Activated T-helper 9 cell treated with anti-CD3 and anti-CD28 coated beads, Interleukin-2, amount 50 U/mL, for 16 hours (primary cell): Measurements from ENCODE around the gene KIRREL1.

Experiments used
- DNase-seq: peaks from one replicate; pipeline ENCODE4 v3.0.0-alpha.2; 2020; ENCODE audit warnings: low read depth

KIRREL1 gene

DNA sequence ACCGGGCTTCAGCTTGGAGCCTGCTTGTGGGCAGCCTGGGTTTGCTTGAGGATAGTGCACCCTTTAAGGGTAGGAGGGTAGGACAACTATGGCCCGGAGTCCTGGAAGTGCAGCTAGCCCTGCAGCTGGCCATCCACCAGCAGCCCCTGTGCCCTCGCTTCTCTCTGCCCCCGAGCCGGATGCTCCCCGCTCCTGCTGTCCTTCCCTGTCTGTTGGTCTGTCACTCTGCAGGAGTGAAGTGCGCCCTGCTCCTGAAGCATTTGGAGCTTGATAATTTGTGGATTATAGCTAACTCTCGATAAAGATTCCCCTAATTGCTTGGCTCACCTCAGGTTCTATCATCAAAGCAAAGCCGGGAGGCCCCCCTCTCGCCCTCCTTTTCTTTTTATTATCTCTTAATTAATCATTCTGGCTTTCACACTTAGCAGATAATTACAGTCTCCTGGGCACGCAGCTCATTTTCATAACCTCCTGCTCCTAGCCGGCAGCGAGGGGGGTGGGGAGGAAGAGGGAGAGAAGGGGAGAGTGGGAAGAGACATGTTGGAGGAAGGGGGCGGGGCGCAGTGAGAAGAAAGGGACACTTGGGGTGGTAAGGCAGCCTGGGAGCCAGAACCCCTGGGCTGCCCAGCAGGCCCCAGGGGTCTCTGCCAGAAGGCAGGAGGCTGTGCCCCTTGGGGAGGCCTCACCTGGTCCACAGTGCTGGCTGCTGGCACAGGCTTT lies 14.4 kb downstream of the KIRREL1 start:
- no peak for DNase-seq

DNA sequence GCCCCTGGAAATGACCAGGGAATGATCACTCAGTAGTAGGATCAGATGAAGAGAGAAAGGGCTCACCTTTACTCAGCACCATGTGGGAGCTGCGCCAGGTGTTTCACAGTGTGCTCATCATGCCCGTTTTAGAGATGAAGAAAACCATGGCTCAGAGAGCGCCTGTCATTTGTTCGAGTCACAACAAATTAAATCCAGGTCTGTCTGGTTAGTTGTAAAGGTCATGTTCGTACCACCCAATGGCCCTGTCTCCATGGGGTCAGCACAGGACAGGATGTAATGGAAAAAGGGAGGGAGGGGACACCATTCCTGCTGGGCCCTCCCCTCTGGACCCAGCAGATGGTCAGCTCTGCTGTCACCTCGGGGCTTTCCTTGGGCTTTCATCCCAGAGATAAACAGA lies 15.2 kb downstream of the KIRREL1 start:
- no peak for DNase-seq

DNA sequence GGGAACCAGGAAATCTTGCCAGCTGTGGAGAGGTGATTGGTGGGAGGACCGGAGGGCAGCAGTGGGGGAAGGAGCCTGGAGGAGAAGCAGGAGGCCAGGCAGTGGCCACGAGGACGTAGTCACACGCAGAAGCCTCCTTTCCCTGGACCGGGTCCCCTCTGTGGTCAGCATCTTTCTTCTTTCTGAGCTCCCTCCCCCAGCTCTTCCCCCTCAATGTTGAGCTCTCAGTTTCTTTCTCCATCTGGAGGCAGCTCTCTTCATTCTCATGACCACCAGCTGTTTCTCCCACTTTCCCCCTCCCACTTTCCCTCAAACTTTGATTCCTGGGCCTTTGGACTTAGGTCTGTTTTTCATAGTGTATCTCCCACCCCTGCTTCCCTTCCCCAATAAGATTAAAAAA lies 18.3 kb downstream of the KIRREL1 start:
- DNase-seq, result no peak

DNA sequence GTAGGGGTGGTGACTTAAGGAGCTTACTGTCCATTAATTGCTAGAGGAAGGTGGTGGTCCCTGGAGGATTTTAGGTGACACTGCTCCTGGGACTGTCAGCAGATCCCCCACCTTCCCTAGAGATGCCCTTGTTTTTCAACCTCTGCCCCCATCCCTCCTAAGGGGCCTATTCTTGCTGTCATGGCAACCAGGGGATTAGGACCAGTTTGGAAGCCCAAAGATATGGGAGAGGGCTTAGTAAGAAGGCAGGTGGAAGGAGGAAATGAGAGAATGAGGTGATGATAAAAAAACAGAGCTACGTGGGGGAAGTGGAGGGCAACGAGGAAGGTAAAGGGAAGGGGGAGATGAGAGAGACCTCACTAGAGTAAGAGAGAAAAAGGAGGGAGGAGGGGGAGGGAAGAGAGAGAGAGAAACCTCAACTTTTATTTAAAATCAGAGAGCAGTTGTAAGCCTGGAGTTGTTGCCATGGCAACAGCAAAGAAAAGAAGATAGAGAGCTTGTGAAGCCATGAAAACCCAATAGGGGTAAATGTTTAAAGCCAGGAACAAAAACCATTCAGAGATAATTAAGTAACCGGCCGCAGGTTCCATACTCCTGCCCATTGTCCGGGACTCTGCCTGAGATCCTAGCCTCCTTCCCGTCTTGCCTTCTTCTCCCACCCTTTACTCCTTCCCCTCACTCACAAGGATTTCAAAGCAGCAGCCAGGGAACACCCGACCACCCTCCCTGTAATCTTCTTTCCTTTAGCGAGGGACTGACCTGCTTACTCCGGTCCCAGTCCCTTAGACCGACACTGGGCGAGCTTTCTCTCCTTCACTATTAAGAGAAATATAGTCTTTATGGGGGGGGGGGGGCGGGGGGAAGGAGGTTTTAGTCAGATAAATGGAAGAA lies 20.6 kb downstream of the KIRREL1 start:
- DNase-seq, result no peak

DNA sequence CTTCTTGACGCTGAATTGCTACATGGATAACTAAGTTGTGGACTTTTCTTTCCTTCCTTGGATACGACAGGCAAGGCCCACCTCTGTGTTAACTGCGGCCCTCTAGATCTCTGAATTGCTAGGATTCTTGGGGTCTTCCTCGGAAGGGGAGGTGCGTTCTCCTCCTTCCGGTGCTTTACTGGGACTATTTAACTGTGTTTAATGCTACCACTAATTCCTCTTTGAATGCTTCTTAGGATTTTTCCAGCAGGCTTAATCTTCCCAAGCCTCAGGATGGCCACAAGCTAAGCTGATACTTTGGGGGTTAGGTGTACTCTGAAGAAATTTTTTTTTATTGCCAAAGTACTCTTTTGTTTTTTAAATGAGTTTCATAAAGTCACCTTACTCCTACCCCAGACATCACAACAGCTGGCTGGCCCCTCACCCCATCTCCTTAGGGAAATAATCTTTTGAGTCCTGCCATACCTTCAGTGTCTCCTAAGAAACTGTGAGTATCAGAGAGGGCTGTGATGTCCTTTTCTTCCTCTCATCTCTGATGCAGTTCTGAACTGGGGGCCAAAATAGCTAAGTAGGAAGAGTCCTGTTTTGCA lies 21.4 kb downstream of the KIRREL1 start:
- DNase-seq, result no peak

DNA sequence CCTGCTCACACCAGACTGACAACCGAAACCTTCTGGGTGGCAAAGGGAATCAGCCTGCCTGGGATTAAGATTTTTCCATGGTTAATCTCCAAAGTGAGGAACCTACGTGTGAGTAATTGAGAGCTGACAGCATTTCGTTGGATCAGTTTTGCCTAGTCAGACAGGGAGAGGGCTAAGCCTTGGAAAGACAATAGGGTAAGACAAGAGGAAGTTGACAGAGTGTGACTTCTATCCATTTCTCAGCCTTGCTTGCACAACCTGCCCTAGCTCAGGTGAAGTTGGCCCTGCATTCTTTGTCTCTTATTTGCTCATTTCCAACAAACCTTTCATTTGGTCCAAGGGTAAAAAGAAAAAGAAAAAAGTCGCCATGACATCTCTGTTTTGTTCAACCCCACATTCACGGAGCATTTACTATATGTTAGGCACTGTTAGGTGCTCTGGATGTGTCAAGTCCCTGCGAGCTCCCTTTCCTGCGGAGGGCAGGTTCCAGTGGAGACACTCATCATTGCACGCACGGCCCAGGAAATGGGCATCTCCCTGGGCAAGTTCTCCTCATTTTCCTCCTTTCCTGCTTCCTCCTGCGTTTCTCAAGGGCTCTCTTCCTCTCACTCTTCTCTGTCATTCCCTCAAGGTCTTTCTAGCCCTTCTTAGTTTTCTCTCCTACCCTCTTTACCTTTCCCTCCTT lies 23.3 kb downstream of the KIRREL1 start:
- no peak for DNase-seq

DNA sequence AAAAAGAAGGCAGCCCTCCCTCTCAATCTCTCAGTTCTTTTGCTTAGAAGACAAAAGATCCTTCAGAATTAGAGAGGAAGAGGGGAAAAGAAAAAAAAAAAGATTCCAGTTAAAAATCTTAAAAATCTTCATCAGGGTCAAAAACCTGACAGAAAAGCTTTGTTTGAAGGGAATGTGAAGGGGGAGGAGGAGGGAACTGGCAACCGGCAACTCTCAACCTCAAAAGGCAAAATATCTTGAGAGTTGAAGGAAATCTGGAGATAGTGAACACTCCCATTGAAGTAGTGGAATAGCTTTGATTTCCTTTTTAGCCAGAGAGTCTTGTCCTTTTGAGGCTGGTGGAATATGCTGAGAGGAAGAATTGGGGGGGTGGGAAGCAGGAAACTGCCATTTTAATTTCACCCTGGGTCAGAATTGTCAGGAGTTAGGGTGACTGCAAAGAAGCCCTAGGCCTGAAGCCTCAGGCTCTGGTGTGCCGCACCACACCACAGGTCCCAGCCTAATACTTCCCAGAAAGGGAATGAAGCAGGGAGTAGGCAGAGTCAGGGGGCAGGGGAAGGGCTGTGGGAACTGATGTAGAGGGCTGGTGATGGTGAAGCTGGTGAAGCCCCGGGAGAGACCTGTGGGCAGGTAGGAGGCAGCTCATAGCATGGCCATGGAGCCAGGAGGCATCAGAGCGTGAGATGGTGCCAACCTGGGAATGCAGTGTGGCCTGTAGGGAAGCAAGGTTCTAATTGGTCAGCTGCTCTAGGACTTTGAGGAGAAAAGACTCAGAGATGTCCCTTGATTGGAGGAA lies 24.6 kb downstream of the KIRREL1 start:
- no peak for DNase-seq

DNA sequence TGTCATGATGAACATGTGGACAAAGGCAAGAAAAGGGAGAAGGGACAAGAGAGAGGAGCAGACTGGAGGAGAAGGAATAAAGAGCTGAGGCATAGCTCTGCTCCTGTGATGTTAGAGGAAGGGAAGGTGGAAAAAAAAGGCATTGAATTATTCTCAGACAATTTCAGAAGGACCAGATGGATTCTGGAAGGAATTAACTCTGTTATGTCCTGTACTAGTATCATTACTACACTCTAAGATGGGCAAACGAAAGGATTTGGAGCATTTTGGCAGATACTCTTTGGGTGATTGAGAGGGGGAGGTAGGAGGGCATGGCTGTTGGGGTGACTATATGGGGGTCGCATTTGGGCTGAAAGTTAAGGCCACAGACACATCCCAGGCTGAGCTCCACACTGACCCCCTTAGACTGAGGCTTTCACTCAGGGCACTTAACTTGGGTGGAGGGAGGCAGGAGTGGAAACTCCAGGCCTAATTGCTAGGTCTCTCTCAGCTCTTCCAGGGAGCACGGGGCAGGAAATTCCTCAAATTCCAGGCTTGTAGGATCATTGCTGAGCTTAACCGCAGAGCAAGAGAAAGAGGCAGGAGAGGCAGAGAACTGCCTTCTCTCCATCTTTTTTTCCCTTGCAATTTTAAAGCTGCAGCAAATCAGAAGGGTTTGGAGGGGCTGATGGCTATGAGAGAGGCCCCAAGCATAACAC lies 25.9 kb downstream of the KIRREL1 start:
- DNase-seq, result no peak

DNA sequence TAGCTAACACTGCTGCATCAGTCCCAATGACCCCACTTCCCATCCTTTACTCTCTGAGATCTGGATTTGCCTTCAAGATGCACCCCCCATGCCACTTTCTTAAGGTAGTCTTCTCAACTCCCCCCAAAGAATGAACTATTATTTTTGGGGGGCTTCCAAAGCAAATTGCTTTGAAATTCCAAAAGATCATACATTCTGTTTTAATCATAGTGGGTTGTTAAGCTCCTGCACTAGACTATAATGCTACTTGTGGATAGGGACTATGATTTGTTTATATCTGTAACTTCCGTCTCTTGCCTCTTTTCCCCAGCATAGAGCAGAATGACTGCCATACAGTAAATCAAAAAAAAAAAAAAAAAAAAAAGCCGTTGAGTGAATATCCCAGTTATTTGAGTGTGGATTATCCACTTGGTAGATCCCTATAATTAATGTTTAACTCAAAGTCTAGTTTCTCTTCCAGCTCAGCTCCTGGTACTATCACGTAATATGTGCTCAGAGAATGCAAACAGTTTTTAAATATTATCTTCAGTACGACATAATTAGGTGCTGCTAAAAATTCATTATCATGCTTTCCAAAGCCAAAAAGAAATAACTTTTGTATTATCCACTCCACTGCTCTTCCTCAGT lies 26.9 kb downstream of the KIRREL1 start:
- no peak for DNase-seq

DNA sequence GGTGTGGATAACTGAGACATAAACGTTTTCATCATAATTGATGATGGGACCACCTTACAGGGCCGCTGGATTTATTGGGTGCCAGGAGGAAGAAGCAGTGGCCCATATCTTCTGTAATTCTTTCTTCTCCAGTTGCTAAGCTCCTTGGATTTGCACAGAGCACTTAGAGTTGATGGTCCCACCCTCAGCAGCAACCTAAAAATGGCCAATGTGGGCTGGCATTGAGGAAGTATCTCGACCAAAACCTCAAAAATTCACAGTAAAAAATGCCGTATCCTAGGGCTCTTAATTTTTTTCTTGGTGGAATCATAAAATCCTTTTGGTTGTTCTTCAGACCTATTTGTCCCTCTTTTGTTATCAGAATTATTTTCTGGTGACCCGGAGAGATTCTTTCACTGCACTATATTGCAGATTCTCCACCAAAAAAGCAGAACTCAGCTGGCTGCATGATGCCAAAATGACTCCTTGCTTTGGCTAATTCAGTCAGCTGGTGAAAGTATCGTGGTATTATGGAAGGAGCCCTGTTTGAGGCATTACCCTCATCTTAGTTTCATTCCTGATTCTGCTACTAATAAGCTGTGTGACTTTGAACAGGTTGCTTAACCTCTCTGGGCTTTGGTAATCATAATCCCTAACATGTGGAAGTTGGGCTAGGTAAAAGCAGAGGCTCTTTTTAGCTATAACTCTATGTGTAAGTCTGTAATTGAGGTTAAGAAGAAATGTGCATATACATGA lies 27.6 kb downstream of the KIRREL1 start:
- DNase-seq, result no peak

DNA sequence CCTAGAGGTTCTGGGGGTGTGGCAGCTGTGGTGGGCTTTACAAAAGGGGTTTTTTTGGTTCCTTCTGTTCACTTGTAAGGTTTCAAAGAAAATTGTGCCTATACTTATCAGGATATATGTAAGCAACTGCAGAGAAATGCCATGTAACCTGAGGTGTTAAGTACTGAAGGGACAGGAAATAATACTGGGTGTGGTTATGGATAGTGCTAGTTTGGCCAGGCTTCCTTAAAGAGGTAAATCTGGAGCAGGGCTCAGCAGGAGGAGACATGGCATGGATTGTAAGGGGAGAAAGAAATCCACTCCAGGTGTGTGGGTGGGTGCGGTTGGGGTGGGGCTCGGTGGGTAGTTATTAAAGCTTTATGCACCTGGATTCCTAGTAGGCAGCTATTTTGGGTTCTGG lies 28.3 kb downstream of the KIRREL1 start:
- DNase-seq, result no peak

DNA sequence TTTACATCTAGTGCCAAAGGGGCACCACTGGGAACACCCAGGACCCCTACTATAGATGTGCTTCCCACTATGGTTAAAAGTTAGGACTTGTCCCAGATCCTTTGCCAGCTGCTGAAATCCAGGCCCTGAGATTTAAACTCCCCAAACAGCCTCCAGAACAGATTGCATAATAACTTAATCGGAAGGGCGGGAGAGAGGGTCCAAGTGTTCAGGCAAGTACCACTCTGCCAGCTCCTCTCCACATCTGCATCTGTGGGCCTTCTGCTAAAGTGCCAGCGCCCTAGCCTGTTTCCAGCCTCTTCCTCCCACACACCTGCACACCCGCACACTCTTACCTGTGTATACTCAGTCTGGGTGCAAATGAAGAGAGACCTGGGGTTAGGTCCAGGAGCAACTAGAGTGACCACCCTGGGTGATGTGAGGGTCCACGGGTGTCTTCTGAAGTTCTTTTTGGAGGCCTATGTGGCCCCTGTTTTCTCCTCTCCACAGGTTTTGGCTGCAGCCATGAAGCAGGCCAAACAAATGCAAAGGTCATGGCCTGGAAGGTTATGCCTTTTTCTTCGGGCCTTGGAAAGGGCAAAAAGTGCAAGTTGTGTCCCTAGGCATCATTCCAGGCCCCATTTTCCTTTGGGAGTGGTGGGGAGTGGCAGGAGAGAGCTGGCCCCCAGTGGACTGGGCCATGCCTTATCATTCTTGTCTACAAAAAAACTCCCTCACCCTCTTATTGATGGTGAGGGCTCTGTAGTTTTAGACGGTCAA lies 29.3 kb downstream of the KIRREL1 start:
- DNase-seq, result no peak

DNA sequence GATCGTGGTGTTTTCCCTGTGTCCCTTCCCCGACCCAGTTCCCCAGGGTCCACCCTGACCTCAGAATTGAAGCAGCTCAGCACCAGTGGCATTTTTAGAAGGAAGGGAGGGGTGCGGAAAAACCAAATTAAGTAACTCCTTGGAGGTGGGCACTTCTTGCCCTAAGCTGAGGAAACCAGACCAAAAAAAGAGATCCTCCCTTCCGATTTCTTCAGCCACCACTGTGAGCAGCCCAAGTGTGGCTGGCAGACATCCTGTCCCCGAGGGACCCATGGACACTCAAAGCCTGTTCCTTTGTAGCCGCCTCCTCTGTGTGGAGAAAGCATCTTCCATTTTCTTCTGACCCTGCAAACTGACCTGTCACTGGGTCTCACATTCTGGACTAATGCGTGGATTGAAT lies 31.3 kb downstream of the KIRREL1 start:
- DNase-seq, result no peak

DNA sequence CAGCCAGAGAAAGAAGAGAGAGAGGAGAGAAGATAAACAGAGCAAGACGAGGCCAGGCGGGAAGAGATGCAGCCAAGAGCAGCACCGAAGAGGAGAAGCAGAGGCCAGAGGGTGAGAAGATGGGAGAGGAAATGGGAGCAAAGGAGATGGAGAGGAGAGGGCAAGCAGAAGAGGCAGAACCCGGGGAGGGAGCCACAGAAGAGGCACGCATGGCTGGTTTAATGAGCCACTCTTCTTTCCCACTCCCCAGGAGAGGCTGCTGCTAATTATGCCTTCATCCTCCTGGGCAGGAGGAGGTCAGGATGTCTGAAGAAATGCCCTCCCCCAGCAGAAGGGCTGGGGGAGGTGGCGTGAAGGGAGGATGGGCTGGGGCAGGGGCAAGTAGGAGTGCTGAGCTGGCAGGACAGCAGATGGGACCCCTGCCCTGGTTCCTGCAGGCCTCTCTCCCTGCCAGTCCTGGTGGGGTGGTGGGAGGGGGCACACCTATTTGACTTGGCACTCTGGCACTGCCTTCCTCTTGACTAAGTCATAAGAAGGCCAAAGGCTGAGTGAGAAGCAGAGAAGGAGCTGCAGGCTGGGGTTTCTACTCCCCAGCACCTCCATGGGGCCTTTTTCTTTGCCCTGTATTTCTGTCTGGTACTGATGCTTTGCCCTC lies 32.3 kb downstream of the KIRREL1 start:
- no peak for DNase-seq

DNA sequence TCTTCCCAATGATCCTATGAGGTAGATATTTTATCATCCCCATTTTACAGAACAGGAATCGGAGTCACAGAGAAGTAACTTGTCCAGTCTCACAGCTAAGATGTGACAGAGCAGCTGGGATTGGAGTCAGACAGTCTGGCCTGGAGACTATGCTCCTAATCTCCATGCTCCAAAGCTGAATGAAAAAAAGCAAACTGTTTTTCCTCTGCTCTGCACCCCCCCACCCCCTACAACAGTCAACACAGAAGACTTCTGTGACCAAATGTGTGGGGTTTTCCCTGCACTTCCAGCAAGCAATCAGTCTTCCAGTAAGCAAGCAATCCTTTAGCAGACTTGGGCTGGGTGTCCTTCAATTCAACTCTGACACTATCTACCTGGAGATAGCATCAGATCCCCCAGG lies 33.2 kb downstream of the KIRREL1 start:
- no peak for DNase-seq

DNA sequence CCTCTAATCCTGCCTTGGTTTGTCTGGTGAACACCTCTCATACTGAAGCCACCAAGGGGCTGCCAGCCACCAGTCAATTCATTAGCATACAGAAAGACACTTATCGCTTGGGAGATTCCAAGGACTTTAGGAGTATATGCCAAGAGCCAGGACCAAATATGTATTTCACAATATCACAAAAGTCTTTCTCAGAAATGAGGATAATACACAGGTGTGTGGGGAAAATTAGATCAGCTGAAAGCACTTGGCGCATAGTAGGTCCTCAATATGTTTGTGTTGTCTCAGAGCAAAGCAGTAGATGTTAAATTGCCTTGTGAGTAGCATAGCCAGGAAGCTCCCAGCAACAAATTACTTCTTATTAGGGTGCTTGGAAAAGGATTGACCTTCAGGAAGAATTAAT lies 34.1 kb downstream of the KIRREL1 start:
- DNase-seq, result no peak

DNA sequence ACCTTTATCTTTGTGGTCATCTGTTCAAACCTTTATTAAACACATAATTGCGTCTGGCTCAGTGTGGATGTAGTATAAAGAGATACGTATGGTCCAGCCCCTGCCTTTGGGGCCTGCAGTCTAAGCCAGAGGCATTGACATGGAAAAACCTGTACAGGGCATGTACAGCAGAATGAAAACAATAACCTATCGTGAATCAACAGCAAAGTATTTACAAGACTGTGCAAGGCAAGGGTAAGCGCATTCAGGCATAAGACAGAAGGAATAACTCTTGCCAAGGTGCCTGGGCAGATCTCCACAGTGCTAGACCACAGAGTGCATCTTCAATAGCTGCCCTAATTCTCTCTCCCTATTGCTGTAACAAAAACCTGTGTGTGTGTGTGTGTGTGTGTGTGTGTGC lies 35.5 kb downstream of the KIRREL1 start:
- DNase-seq, result no peak

DNA sequence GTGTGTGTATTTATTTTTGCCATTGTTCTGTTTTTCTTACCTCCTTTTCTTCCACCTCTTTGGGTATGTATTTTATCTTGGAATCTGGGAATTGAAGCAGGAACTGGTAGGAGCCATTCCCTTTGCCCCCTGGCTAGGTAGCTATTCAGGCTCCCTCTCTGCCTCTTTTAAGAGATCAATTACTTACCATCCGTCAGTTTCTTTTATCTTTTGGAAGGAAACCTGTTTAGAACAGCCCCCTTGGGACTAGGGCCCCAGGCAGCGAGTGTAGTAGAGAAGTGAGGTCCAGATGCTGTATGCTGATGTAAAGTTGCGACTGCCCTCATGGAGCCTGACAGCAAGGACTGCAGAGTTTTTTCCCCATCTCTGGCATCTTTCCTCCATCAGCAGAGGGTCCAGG lies 41.6 kb downstream of the KIRREL1 start:
- no peak for DNase-seq
